NCI-H1417 (cell line): ENCODE results near the gene CNP.

Experiments used
- DNase-seq, 3 experiments: peaks; one replicate each; lab custom pipeline; 2025; lab: John Stamatoyannopoulos, UW

The CNP gene

GRCh38 chr17:41942626-41943373 is 23.8 kb upstream of the CNP start:
- DNase-seq = no peak

- DNase-seq = no peak
Observed at GRCh38 chr17:41943492-41943891, 23.1 kb upstream of the CNP start.

GRCh38 chr17:41944943-41945342 is 21.7 kb upstream of the CNP start:
- DNase-seq = no peak

- DNase-seq = no peak
Observed at GRCh38 chr17:41948762-41949460, 17.7 kb upstream of the CNP start.

- DNase-seq = no peak
Observed at GRCh38 chr17:41956522-41956921, 10.1 kb upstream of the CNP start.

GRCh38 chr17:41957031-41957868 is 9.3 kb upstream of the CNP start:
- no peak for DNase-seq

- DNase-seq = no peak
Observed at GRCh38 chr17:41957869-41958439, 8.6 kb upstream of the CNP start.

- no peak for DNase-seq
Observed at GRCh38 chr17:41959030-41959335, 7.6 kb upstream of the CNP start.

- peak in 1 of 3 experiments; percentile 7 for DNase-seq
Observed at GRCh38 chr17:41959336-41960095, 7.1 kb upstream of the CNP start.

- DNase-seq = no peak
Observed at GRCh38 chr17:41962111-41962510, 4.5 kb upstream of the CNP start.

GRCh38 chr17:41962768-41963434 is 3.7 kb upstream of the CNP start:
- peak; percentile 37 to 76 (median 50) for DNase-seq

GRCh38 chr17:41965694-41966462 is 717 bp upstream of the CNP start:
- peak; percentile 88 to 96 (median 89) for DNase-seq

- DNase-seq = peak; percentile 26 to 67 (median 40)
Observed at GRCh38 chr17:41967141-41967920, 736 bp downstream of the CNP start.

- DNase-seq = no peak
Observed at GRCh38 chr17:41967921-41968578, 1.5 kb downstream of the CNP start.

GRCh38 chr17:41968676-41969075 is 2.1 kb downstream of the CNP start:
- no peak for DNase-seq

GRCh38 chr17:41970901-41971331 is 4.3 kb downstream of the CNP start:
- no peak for DNase-seq

GRCh38 chr17:41971721-41972523 is 5.3 kb downstream of the CNP start:
- no peak for DNase-seq
